SK-N-SH treated with all-trans-retinoic acid at 6 μM for 48 hours (cell line): ENCODE results near the gene AMZ1.

Experiments used
- CSDC2 ChIP-seq: fragments of 250-450 bp; sonication (Bioruptor Pico); IDR thresholded peaks from 2 replicates; pipeline ENCODE4 v1.5.0; 2020; ENCODE audit warnings: mild to moderate bottlenecking, moderate library complexity
- CSRNP3 ChIP-seq: fragments of 250-450 bp; sonication (Bioruptor Pico); IDR thresholded peaks from 2 replicates; pipeline ENCODE4 v1.5.1; 2021; ENCODE audit warnings: mild to moderate bottlenecking, moderate library complexity
- GLIS3 ChIP-seq: fragments of 250-450 bp; sonication (Bioruptor Pico); IDR thresholded peaks from 2 replicates; pipeline ENCODE4 v1.5.0; 2020; ENCODE audit warnings: mild to moderate bottlenecking, moderate library complexity
- ISL1 ChIP-seq: fragments of 250-450 bp; sonication (Bioruptor Pico); IDR thresholded peaks from 2 replicates; pipeline ENCODE4 v2.1.2; 2022; ENCODE audit warnings: mild to moderate bottlenecking, moderate library complexity
- RARB ChIP-seq: fragments of 250-450 bp; sonication (Bioruptor Pico); IDR thresholded peaks from 2 replicates; pipeline ENCODE4 v1.8.0; 2021; ENCODE audit warnings: mild to moderate bottlenecking, moderate library complexity
- TCF4 ChIP-seq: fragments of 250-450 bp; sonication (Bioruptor Pico); IDR thresholded peaks from 2 replicates; pipeline ENCODE4 v1.8.0; 2021; ENCODE audit warnings: mild to moderate bottlenecking, moderate library complexity, borderline replicate concordance

GRCh38 chr7:2651336-2651735, 36.7 kb upstream of the AMZ1 start:
- TF ChIP-seq CSRNP3 = no peak
- TF ChIP-seq ISL1 = no peak
- TF ChIP-seq GLIS3 (CRISPR knock-in tag) = no peak
- no peak for TF ChIP-seq CSDC2 (CRISPR knock-in tag)
- TF ChIP-seq RARB = no peak
- no peak for TF ChIP-seq TCF4
